HEK293 (cell line): ENCODE measurements around the gene NME5.

Experiments
- CTCF ChIA-PET: fragments of 350-600 bp; formaldehyde crosslinking; extraction: SDS; loops from one replicate; lab custom pipeline; 2021; ENCODE audit warnings: antibody characterized with exemption; lab: Yijun Ruan, JAX
- POLR2A ChIA-PET: fragments of 300-600 bp; formaldehyde crosslinking; extraction: SDS; loops from one replicate; lab custom pipeline; 2020; ENCODE audit warnings: antibody characterized with exemption, inconsistent platforms; lab: Yijun Ruan, JAX
- H3K27ac ChIP-seq: fragments of 200-500 bp; sonication (Bioruptor generic); 2 replicates; pipeline ENCODE4 v1.5.1; 2014; ENCODE audit warnings: low read depth, low read length, control low read depth, inconsistent platforms; ENCODE audit errors: extremely low read depth
- H3K36me3 ChIP-seq, 2 experiments: fragments of 200-500 bp in 1 of 2; sonication (Bioruptor generic) in 1 of 2; 1 replicate in 1 of 2; 2 replicates in 1 of 2; pipeline ENCODE4 v1.5.1; 2014 to 2017; ENCODE audit warnings: inconsistent platforms in 2 of 2, low read length in 2 of 2; ENCODE audit not compliant: control insufficient read depth in 2 of 2, insufficient read depth in 1 of 2
- H3K4me1 ChIP-seq: fragments of 200-500 bp; sonication (Bioruptor generic); 2 replicates; pipeline ENCODE4 v1.5.1; 2014; ENCODE audit warnings: mild to moderate bottlenecking, low read length, inconsistent platforms; ENCODE audit not compliant: control insufficient read depth, insufficient read depth
- H3K4me3 ChIP-seq: 2 replicates; pipeline ENCODE4 v1.5.1; 2011; ENCODE audit warnings: low read depth, mild to moderate bottlenecking, control low read depth, low read length, moderate library complexity
- H3K9me3 ChIP-seq: fragments of 200-500 bp; sonication (Bioruptor generic); 2 replicates; pipeline ENCODE4 v1.5.1; 2014; ENCODE audit warnings: low read depth, low read length, inconsistent platforms; ENCODE audit not compliant: control insufficient read depth, insufficient read depth
- GFI1B ChIP-seq: fragments of 450-650 bp; formaldehyde crosslinking; IDR thresholded peaks from 2 replicates; pipeline ENCODE4 v1.5.1; 2016; ENCODE audit warnings: missing biosample characterization, missing genetic modification characterization
- GLIS1 ChIP-seq: fragments of 450-650 bp; formaldehyde crosslinking; IDR thresholded peaks from 2 replicates; pipeline ENCODE4 v1.5.1; 2016; ENCODE audit warnings: missing biosample characterization, missing genetic modification characterization
- SCRT2 ChIP-seq: fragments of 450-650 bp; formaldehyde crosslinking; IDR thresholded peaks from 2 replicates; pipeline ENCODE4 v1.5.1; 2016; ENCODE audit warnings: missing biosample characterization, missing genetic modification characterization
- WT1 ChIP-seq: fragments of 450-650 bp; formaldehyde crosslinking; IDR thresholded peaks from 2 replicates; pipeline ENCODE4 v1.5.1; 2016; ENCODE audit warnings: missing biosample characterization, missing genetic modification characterization
- ZBTB17 ChIP-seq: fragments of 450-650 bp; formaldehyde crosslinking; IDR thresholded peaks from 2 replicates; pipeline ENCODE4 v1.5.1; 2016; ENCODE audit warnings: missing biosample characterization, missing genetic modification characterization
- ZFP69B ChIP-seq: fragments of 450-650 bp; formaldehyde crosslinking; IDR thresholded peaks from 2 replicates; pipeline ENCODE4 v1.5.1; 2016; ENCODE audit warnings: missing biosample characterization, missing genetic modification characterization
- ZNF112 ChIP-seq: fragments of 450-650 bp; formaldehyde crosslinking; IDR thresholded peaks from 2 replicates; pipeline ENCODE4 v1.5.0; 2017; ENCODE audit warnings: missing biosample characterization, missing genetic modification characterization
- ZNF138 ChIP-seq: fragments of 450-650 bp; formaldehyde crosslinking; IDR thresholded peaks from 2 replicates; pipeline ENCODE4 v1.5.1; 2016; ENCODE audit warnings: missing biosample characterization, missing genetic modification characterization, borderline replicate concordance
- ZNF155 ChIP-seq: fragments of 450-650 bp; formaldehyde crosslinking; IDR thresholded peaks from 2 replicates; pipeline ENCODE4 v1.5.1; 2016; ENCODE audit warnings: missing biosample characterization, missing genetic modification characterization
- ZNF157 ChIP-seq: fragments of 450-650 bp; formaldehyde crosslinking; IDR thresholded peaks from 2 replicates; pipeline ENCODE4 v1.5.1; 2016; ENCODE audit warnings: missing biosample characterization, missing genetic modification characterization
- ZNF175 ChIP-seq: fragments of 450-650 bp; formaldehyde crosslinking; IDR thresholded peaks from 2 replicates; pipeline ENCODE4 v1.5.1; 2016; ENCODE audit warnings: missing biosample characterization, missing genetic modification characterization
- ZNF26 ChIP-seq: fragments of 450-650 bp; formaldehyde crosslinking; IDR thresholded peaks from 2 replicates; pipeline ENCODE4 v1.5.1; 2016; ENCODE audit warnings: missing biosample characterization, missing genetic modification characterization
- ZNF274 ChIP-seq, 2 experiments: fragments of 200-500 bp in 1 of 2; fragments of 450-650 bp in 1 of 2; sonication (Bioruptor generic) in 1 of 2; formaldehyde crosslinking in 1 of 2; IDR thresholded peaks; 2 replicates each; pipeline versions ENCODE4 v1.5.1 to v1.6.1; 2014 to 2016; ENCODE audit warnings: borderline replicate concordance in 1 of 2, inconsistent platforms in 1 of 2, low read length in 1 of 2, missing biosample characterization in 1 of 2, missing genetic modification characterization in 1 of 2
- ZNF292 ChIP-seq: fragments of 450-650 bp; formaldehyde crosslinking; IDR thresholded peaks from 2 replicates; pipeline ENCODE4 v1.5.1; 2016; ENCODE audit warnings: low read depth, missing biosample characterization, missing genetic modification characterization, borderline replicate concordance
- ZNF335 ChIP-seq: fragments of 450-650 bp; formaldehyde crosslinking; conservative IDR thresholded peaks from 2 replicates; pipeline ENCODE4 v1.5.1; 2016; ENCODE audit warnings: missing biosample characterization, missing genetic modification characterization
- ZNF394 ChIP-seq: fragments of 450-650 bp; formaldehyde crosslinking; IDR thresholded peaks from 2 replicates; pipeline ENCODE4 v1.5.1; 2016; ENCODE audit warnings: missing biosample characterization, missing genetic modification characterization, mild to moderate bottlenecking, moderate library complexity, borderline replicate concordance
- ZNF404 ChIP-seq: fragments of 450-650 bp; formaldehyde crosslinking; IDR thresholded peaks from 2 replicates; pipeline ENCODE4 v1.5.1; 2017; ENCODE audit warnings: missing biosample characterization, missing genetic modification characterization
- ZNF423 ChIP-seq: fragments of 450-650 bp; formaldehyde crosslinking; IDR thresholded peaks from 2 replicates; pipeline ENCODE4 v1.5.1; 2016; ENCODE audit warnings: missing biosample characterization, missing genetic modification characterization
- ZNF426 ChIP-seq: fragments of 450-650 bp; formaldehyde crosslinking; IDR thresholded peaks from 2 replicates; pipeline ENCODE4 v1.5.1; 2017; ENCODE audit warnings: missing biosample characterization, missing genetic modification characterization, mild to moderate bottlenecking, inconsistent platforms, moderate library complexity
- ZNF549 ChIP-seq: fragments of 450-650 bp; IDR thresholded peaks from 2 replicates; pipeline ENCODE4 v1.5.1; 2018; ENCODE audit warnings: missing biosample characterization, missing genetic modification characterization, mild to moderate bottlenecking, inconsistent platforms, moderate library complexity
- ZNF560 ChIP-seq: fragments of 450-650 bp; formaldehyde crosslinking; IDR thresholded peaks from 2 replicates; pipeline ENCODE4 v1.5.1; 2017; ENCODE audit warnings: missing biosample characterization, missing genetic modification characterization, borderline replicate concordance
- ZNF585B ChIP-seq: fragments of 450-650 bp; formaldehyde crosslinking; IDR thresholded peaks from 2 replicates; pipeline ENCODE4 v1.5.1; 2016; ENCODE audit warnings: missing biosample characterization, missing genetic modification characterization
- ZNF645 ChIP-seq: fragments of 450-650 bp; formaldehyde crosslinking; IDR thresholded peaks from 2 replicates; pipeline ENCODE4; 2016; ENCODE audit warnings: missing biosample characterization, missing genetic modification characterization
- ZNF785 ChIP-seq: fragments of 450-650 bp; formaldehyde crosslinking; IDR thresholded peaks from 2 replicates; pipeline ENCODE4 v1.5.1; 2016; ENCODE audit warnings: missing biosample characterization, missing genetic modification characterization
- TF ChIP-seq, protein P1 (sequence below): sonication (generic); formaldehyde crosslinking; IDR thresholded peaks from 2 replicates; pipeline ENCODE4 v1.8.1; 2022; ENCODE audit warnings: mild to moderate bottlenecking, moderate library complexity, missing genetic modification reagents

Gene NME5

DNA sequence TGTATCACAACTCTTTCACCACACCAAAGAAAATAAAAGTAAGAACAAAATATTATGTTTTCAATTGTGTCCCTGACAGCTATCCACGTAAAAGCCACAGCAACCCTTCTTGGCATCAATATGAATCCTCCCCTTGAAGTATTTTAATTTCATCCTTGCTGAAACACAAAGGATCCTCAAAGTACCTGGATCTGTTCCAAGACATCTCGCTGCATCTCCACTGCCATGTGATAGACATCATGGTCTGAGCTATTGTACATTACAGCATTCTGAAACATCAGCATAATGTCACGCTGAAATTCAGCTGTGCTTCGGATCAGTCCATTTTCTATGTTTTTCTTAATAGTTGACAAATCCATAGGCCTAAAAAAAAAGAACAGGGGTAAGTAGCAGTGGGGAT, 21.5 kb upstream of the NME5 start (continued):
- TF ChIP-seq ZNF560: no peak
- TF ChIP-seq ZNF335 (tag by site-specific recombination): no peak
- no peak for TF ChIP-seq ZNF426 (tag by site-specific recombination)
- no peak for TF ChIP-seq ZFP69B (tag by site-specific recombination)
- TF ChIP-seq ZNF394 (tag by site-specific recombination): no peak
- TF ChIP-seq, protein P1, sequence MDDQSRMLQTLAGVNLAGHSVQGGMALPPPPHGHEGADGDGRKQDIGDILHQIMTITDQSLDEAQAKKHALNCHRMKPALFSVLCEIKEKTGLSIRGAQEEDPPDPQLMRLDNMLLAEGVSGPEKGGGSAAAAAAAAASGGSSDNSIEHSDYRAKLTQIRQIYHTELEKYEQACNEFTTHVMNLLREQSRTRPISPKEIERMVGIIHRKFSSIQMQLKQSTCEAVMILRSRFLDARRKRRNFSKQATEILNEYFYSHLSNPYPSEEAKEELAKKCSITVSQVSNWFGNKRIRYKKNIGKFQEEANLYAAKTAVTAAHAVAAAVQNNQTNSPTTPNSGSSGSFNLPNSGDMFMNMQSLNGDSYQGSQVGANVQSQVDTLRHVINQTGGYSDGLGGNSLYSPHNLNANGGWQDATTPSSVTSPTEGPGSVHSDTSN: no peak
- TF ChIP-seq GLIS1: no peak

DNA sequence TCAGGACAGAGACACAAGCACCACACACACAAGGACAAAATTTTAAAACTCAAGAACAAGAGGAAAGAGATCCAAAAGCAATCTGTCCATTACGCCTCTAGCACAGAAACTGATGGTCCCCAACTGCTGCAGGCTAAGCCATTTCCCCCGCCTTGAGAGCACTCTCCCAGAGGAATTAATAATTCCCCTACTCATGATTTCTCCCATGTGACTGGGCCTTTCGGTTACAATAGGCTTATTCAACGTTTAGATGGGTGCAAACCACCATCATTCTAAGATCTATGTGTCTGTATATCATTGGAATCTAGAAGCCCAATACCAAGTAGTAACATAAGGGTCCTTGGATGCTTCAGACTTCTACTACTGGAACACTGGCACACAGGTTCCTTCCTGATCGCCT, 20.4 kb upstream of the NME5 start:
- ChIA-PET CTCF (no interaction called here), POLR2A (no interaction called here)
- TF ChIP-seq ZNF157 (tag by site-specific recombination) (no peak), ZNF404 (no peak), ZNF155 (no peak), ZNF292 (no peak), ZNF274 (IDR thresholded peaks at IDR 0.05; ENCODE audit: low read length) (no peak), ZNF274 (tag by site-specific recombination; IDR thresholded peaks at IDR 0.05; ENCODE audit: borderline replicate concordance) (no peak), ZBTB17 (no peak), ZNF112 (tag by site-specific recombination) (no peak), ZNF175 (no peak), SCRT2 (no peak), ZNF785 (tag by site-specific recombination) (no peak), ZNF26 (no peak), ZNF549 (tag by site-specific recombination) (no peak), ZNF138 (no peak), ZNF423 (tag by site-specific recombination) (no peak), WT1 (no peak), ZNF645 (tag by site-specific recombination) (no peak), GFI1B (tag by site-specific recombination) (no peak), ZNF585B (tag by site-specific recombination) (no peak)
- Histone ChIP-seq H3K9me3 (no peaks in the 10 kb centered on the region), H3K4me1 (no peaks in the 10 kb centered on the region), H3K4me3 (no peak overlapping the region), H3K27ac (no peak overlapping the region), H3K36me3 (peaks cover 84 to 86% of the 10 kb centered on the region in 2 experiments)
